ENCODE results near the gene NPTX1. TPM values are rescaled to one million over a fixed set of nuclear protein-coding genes. Genes with fewer than 3 reads are reported as not detected.

Gene NPTX1
- total RNA-seq, 1 experiment from 2014 or later, result 2.0 TPM

DNA sequence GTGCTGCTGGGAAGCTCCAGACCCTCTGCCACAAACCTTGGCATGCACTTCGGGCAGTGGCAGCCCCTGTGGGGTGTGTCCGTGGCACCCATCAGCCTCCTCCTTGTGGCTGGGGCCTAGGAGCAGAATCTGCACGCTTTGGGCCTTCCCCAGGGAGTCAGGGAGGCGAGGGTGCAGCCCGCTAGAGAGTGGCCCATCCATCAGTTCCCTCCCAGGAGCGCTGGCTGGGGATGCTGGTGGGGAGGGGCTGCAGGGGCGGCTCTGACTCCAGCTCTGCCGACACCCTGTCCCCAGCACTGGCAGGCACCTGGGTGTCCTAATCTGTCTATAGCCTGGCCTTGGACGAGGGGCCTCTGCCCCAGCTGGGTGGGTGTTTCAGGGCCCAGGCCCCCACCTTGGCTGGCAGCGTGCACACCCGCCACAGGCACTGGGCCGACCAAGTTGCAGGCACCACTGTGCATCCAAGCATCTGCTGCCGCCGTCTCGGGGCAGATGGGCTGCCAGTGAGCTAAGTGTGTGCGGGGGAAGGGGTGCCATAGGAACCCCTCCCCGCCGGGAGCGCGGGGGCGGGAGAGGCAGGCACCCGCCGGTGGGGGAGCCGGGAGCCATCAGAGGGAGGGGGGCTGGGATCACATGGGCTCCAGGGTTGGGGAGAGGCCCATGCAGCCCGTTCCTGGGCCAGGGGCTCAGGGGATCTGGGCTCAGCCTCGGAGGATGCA is 31.2 kb downstream of the NPTX1 start:
- DNase-seq (ENCODE audit: low read depth), result no peak

GRCh38 chr17:80444644-80444979 is 31.8 kb downstream of the NPTX1 start:
- no peak for DNase-seq (ENCODE audit: low read depth)

GRCh38 chr17:80443916-80444643 is 32.3 kb downstream of the NPTX1 start:
- DNase-seq (ENCODE audit: low read depth), result no peak

DNA sequence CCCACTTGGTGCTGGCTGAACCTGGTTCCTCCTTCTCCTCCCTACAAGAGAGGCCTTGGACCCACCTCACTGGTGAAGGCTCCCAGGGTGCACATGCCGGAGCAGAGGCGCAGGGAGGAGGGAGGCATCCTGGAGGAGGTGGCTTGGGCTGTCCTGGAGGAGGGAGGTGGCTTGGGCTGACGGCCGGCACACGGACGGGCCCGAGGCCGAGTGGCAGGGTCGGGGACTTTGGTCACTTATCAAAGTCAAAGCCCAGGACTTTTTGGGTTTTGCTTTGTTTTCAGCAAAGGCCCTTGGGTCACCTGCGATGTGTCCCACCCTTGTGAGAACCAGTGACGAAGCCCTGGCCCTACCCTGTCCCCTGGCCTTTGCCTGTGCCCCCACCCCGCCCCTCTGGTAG is 32.9 kb downstream of the NPTX1 start:
- no peak for DNase-seq (ENCODE audit: low read depth)

GRCh38 chr17:80442764-80443163 is 33.6 kb downstream of the NPTX1 start:
- no peak for DNase-seq (ENCODE audit: low read depth)

DNA sequence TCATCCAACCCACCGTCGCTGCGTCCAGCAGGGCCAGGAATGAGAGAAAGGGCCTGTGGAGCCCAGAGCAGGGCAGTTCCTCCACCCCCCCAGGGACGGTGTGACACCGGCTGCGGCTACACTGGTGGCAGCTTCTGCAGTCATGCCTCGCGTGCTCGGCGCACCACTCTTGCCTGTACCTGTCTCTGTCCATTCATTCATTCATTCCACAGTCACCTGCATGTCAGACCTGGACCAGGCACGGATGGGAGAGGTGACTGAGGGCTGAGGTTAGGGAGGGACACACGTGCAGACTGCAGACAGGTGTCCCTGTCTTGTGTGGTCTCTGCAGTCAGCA is 34.1 kb downstream of the NPTX1 start:
- no peak for DNase-seq (ENCODE audit: low read depth)

GRCh38 chr17:80441598-80442322 is 34.6 kb downstream of the NPTX1 start:
- no peak for DNase-seq (ENCODE audit: low read depth)

DNA sequence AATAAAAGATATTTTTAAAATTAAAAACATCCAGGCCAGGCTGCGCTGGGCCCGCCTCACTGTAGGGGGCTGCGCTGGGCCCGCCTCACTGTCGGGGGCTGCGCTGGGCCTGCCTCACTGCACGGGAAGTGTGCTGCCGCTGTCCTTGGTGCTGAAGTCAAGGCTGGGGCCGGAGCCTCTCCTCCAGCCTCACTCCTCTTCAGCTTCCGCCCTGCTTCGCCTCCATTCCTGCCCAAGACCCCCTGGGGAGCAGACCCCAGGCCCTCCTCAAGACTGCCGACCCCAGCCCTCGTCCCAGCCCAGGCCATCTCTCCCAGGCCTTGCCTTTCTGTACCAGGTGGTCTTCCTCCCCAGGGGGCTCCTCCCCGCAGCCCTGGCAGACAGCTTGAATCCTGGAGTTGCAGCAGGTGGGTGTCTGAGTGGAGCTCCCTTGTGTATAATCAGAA is 35.3 kb downstream of the NPTX1 start:
- peak; percentile 19 for DNase-seq (ENCODE audit: low read depth)

DNA sequence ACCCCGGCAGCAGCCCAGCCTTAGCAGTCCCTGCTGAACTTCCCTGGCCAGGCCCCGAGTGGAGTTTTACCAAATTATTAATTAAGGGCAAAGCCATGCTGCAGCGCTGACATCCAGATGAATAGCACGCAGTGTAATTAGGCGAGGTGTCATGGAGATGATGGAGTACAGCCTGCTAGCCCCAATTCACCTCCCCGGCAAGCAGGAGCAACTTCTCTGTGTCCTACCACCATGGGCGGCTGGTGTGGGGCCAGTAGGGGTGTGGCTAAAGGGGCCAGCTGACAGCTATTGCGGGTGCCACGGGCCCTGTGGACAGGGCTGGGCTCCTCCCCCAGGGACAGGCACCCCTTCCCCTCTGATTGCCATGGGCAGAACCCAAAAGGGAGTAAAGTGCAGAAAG is 36.9 kb downstream of the NPTX1 start:
- no peak for DNase-seq (ENCODE audit: low read depth)

DNA sequence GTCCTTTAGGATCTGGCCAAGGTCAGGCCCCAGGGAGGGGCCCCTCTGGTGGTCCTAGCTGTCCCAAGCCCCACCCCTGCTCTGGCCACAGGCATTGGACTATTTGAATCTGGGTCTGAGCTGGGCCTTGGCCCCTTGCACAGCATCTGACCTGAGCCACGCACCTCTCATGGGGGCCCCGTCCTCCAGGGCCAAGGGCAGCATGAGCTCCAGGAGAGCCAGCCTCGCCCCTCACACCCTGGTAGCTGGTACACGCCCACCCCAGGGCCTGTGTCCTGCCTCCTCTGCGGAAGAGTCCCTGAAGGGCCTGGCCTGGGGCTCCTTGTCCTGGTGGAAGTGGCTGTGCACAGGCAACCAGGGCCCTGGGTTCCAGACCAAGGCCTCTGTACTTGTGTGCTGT is 37.6 kb downstream of the NPTX1 start:
- DNase-seq (ENCODE audit: low read depth), result no peak

GRCh38 chr17:80437532-80437931 is 38.9 kb downstream of the NPTX1 start:
- no peak for DNase-seq (ENCODE audit: low read depth)

GRCh38 chr17:80433916-80434666 is 42.3 kb downstream of the NPTX1 start:
- DNase-seq (ENCODE audit: low read depth), result no peak

DNA sequence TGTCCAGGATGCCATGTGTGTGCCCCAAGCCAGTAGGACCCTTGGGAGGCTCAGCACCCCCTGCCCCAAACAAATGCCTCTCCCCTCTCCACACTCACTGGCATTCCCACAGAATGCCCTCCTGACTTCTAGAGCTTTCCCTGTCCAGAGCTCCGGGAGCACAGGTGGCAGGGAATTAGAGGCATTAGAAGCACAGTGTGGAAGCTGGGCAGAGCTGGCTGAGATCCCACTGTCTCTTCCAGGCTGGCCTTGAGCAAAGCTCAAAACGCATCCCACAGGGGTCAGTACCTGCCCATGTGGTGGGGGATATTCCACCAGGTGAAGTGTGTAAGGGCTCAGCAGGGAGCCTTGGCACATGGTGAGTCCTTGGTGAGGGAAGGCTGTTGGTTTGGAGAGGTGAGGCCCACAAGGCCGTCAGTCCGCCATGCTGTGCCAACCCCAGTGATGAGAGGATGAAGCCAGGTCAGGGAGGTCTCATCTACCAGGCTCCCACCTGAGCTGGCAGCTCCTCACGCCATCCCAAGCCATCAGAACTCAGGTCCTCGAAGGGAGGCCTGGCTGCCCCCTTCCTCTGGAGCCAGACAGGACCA is 43.4 kb downstream of the NPTX1 start:
- no peak for DNase-seq (ENCODE audit: low read depth)

DNA sequence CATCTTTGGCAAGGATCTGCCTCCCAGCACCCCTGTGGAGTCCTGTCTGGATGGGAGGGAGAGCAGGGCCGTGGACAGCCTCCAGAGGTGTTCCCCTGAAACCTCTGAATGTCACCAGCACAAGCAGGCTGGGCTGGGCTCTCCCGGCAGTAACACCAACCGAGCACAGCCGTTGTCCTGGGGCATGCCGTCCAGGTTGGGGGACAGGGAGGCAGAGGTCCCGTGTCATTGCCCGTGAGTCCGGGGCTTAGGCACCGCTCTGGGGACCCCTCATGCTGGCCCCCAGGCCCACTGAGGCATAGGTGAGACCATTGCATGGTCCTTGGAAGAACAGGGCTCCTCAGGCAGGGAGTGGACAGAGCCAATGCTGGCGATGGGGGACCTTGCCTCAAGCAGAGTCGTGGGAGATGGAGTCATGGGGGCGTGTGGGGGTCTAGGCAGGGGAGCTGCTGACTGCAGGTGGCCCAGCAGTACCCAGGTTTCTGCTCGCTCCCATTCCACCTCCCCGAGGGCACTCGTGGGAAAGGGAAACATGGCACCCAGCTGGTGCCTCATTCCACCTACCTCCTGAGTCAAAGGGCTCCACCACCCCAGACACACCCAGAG is 44.0 kb downstream of the NPTX1 start:
- no peak for DNase-seq (ENCODE audit: low read depth)

DNA sequence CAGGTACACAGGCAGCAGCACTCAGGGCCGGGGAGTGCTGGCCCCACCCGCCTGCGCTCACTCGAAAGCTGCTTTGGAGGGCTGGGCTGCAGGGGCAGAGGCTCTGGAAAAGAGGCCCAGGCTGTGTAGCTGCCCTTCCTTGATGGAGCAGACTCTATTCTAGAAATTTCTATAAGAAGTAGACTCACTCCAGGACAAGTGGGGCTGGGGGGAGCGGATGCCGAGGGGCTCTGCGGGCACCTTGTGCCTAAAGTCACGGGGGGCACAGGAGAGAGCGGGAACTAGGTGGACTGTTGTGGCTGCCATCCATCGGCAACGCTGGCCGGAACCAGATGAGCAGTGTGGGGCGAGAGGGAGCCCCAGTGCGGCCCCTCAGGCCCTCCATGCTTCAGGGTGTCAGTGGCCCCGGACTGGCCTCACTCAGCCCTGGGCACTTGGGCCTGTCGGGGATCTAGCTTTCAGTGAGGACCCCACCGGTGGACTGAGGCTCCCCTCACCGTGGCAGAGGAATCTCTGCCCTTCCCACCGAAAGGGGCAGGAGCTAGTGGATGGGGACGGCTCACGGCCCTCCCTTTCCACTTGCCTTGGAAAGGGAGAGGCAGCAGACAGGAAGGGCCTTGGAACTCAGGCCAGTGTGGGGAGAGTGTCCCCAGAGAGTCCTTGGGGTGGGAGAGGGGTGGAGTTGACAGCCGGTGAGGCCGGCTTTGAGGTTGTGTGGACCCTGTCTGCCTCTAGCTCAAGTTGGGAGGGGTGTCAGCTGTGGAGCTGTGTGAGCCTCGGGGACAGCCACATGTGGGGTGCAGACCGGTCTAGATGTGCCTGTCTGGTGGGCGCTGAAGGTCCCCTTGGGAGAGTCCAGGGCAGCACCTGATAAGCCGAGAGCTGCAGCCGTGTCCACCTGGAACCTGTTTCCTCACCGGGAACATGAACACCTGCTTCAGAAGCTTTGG is 44.9 kb downstream of the NPTX1 start:
- DNase-seq (ENCODE audit: low read depth), result no peak

GRCh38 chr17:80430446-80431245 is 45.8 kb downstream of the NPTX1 start:
- DNase-seq (ENCODE audit: low read depth), result no peak

GRCh38 chr17:80429356-80430275 is 46.8 kb downstream of the NPTX1 start:
- no peak for DNase-seq (ENCODE audit: low read depth)

DNA sequence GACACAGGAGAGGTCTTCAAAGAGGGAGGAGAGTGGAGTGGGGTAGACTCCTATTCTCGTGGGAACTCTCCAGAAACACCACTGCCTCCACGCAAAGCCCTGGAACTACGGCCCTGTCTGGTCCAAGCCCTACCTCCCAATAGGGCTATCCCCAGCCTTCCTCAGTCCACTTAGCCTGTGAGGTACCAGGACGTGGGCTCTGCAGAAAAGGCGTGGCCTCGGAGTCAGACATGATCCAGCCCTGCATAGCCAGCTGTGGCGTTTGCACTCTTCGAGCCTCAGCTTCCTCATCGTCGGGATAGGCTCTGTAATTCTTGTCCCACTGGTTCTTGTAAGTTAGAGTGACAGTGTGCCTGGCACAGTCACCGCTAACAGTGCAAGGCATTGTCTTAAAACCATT is 47.6 kb downstream of the NPTX1 start:
- DNase-seq (ENCODE audit: low read depth), result no peak

All from M059J (cell line).